A549 (cell line): Measurements from ENCODE around the gene ASTN1. TPM values are rescaled to one million over a fixed set of nuclear protein-coding genes. Genes with fewer than 3 reads are reported as not detected.

Experiments
- ATAC-seq, 2 experiments: fragments of 200-7000 bp in 1 of 2; fragments of >200 bp in 1 of 2; cut with Nextera tagmentation in 1 of 2; cut with Tn5 transposase in 1 of 2; 3 replicates each; pipeline versions ENCODE4 v1.8.0 to v1.9.1; 2018 to 2020; ENCODE audit warnings: mild to moderate bottlenecking in 1 of 2, moderate library complexity in 1 of 2
- CTCF ChIA-PET: fragments of 300-600 bp; sonication (Branson Sonifier 250); formaldehyde crosslinking; extraction: SDS; loops from one replicate; lab custom pipeline; 2021; ENCODE audit warnings: antibody characterized with exemption, inconsistent platforms; lab: Yijun Ruan, JAX
- POLR2A ChIA-PET: fragments of 350-600 bp; formaldehyde crosslinking; extraction: SDS; loops from one replicate; lab custom pipeline; 2021; ENCODE audit warnings: antibody characterized with exemption, inconsistent platforms; lab: Yijun Ruan, JAX
- DNase-seq, 2 experiments: peaks; one replicate each; pipeline versions ENCODE4 v3.0.0 to v3.0.0-alpha.2; 2011 to 2016; ENCODE audit warnings: low read depth in 1 of 2, low spot score in 1 of 2
- FAIRE-seq: peaks from 2 replicates; lab custom pipeline; 2011; peaks lifted over from hg19 to GRCh38; lab: Jason Lieb, UNC
- H3K27ac ChIP-seq, 2 experiments: fragments of >200 bp; sonication (Bioruptor Twin); formaldehyde crosslinking; 3 replicates each; pipeline ENCODE4 v1.5.1; 2016 to 2017
- H3K4me1 ChIP-seq: fragments of >200 bp; sonication (Bioruptor Twin); formaldehyde crosslinking; 3 replicates; pipeline ENCODE4 v1.6.1; 2016
- H3K4me2 ChIP-seq: fragments of >200 bp; sonication (Bioruptor Twin); formaldehyde crosslinking; 3 replicates; pipeline ENCODE4 v1.6.1; 2016
- H3K4me3 ChIP-seq: fragments of >200 bp; sonication (Bioruptor Twin); formaldehyde crosslinking; 3 replicates; pipeline ENCODE4 v1.5.1; 2016
- H3K9me3 ChIP-seq: fragments of >200 bp; sonication (Bioruptor Twin); formaldehyde crosslinking; 3 replicates; pipeline ENCODE4 v1.6.1; 2016
- BCL3 ChIP-seq: fragments of >200 bp; sonication (Bioruptor Twin); formaldehyde crosslinking; IDR thresholded peaks from 3 replicates; pipeline ENCODE4 v1.6.1; 2016
- BHLHE40 ChIP-seq: IDR thresholded peaks from 2 replicates; pipeline ENCODE4 v1.6.1; 2012; ENCODE audit warnings: low read depth, low read length, inconsistent platforms
- EHF ChIP-seq: fragments of 250-450 bp; sonication (Bioruptor Pico); IDR thresholded peaks from 2 replicates; pipeline ENCODE4 v1.5.0; 2020; ENCODE audit warnings: mild to moderate bottlenecking
- EP300 ChIP-seq, 2 experiments: fragments of >200 bp; sonication (Bioruptor Twin); formaldehyde crosslinking; IDR thresholded peaks; 2 replicates in 1 of 2; 3 replicates in 1 of 2; pipeline ENCODE4 v1.6.1; 2016 to 2017
- FOSB ChIP-seq: fragments of 250-450 bp; sonication (Bioruptor Pico); IDR thresholded peaks from 2 replicates; pipeline ENCODE4 v1.5.0; 2020; ENCODE audit warnings: mild to moderate bottlenecking, moderate library complexity
- FOXS1 ChIP-seq: fragments of 250-450 bp; sonication (Bioruptor Pico); IDR thresholded peaks from 2 replicates; pipeline ENCODE4 v1.5.0; 2020; ENCODE audit warnings: mild to moderate bottlenecking, moderate library complexity
- HES2 ChIP-seq: fragments of >200 bp; sonication (Bioruptor Twin); formaldehyde crosslinking; IDR thresholded peaks from 2 replicates; pipeline ENCODE4 v1.6.1; 2016
- HEYL ChIP-seq: fragments of 250-450 bp; sonication (Bioruptor Pico); IDR thresholded peaks from 2 replicates; pipeline ENCODE4 v1.8.0; 2021; ENCODE audit warnings: mild to moderate bottlenecking, moderate library complexity
- HMGXB4 ChIP-seq: fragments of 250-450 bp; sonication (Bioruptor Pico); IDR thresholded peaks from 2 replicates; pipeline ENCODE4 v1.5.0; 2021; ENCODE audit warnings: mild to moderate bottlenecking, moderate library complexity, borderline replicate concordance
- HOXA7 ChIP-seq: fragments of 250-450 bp; sonication (Bioruptor Pico); IDR thresholded peaks from 2 replicates; pipeline ENCODE4 v1.5.0; 2020; ENCODE audit warnings: mild to moderate bottlenecking, moderate library complexity
- HOXB13 ChIP-seq: fragments of 250-450 bp; sonication (Bioruptor Pico); IDR thresholded peaks from 2 replicates; pipeline ENCODE4 v1.5.0; 2020; ENCODE audit warnings: low read depth, mild to moderate bottlenecking, moderate library complexity
- HOXB5 ChIP-seq: fragments of 250-450 bp; sonication (Bioruptor Pico); IDR thresholded peaks from 2 replicates; pipeline ENCODE4 v1.5.0; 2020; ENCODE audit warnings: mild to moderate bottlenecking, moderate library complexity
- JUN ChIP-seq, 2 experiments: fragments of >200 bp; sonication (Bioruptor Twin); formaldehyde crosslinking; IDR thresholded peaks; 2 replicates in 1 of 2; 3 replicates in 1 of 2; pipeline ENCODE4 v1.6.1; 2016 to 2017
- JUNB ChIP-seq: fragments of >200 bp; sonication (Bioruptor Twin); formaldehyde crosslinking; IDR thresholded peaks from 2 replicates; pipeline ENCODE4 v1.6.1; 2016
- KDM5A ChIP-seq: fragments of 200-600 bp; sonication (generic); IDR thresholded peaks from 2 replicates; pipeline ENCODE4 v1.6.1; 2016; ENCODE audit warnings: antibody characterized with exemption, mild to moderate bottlenecking
- MAFK ChIP-seq: fragments of 450-650 bp; IDR thresholded peaks from 2 replicates; pipeline ENCODE4 v1.6.1; 2014; ENCODE audit not compliant: partially characterized antibody
- MYC ChIP-seq: IDR thresholded peaks from 2 replicates; pipeline ENCODE4 v1.6.1; 2012; ENCODE audit warnings: mild to moderate bottlenecking, inconsistent platforms, low read length, improper control_type of control experiment, borderline replicate concordance
- NFE2L2 ChIP-seq: fragments of 150-350 bp; conservative IDR thresholded peaks from 2 replicates; pipeline ENCODE4 v1.6.1; 2014; ENCODE audit warnings: low read length
- PHF8 ChIP-seq: fragments of 200-600 bp; sonication (generic); IDR thresholded peaks from 2 replicates; pipeline ENCODE4 v1.6.1; 2016; ENCODE audit warnings: low read depth, mild to moderate bottlenecking, antibody characterized with exemption, moderate library complexity, borderline replicate concordance
- RAD21 ChIP-seq, 2 experiments: fragments of >200 bp in 1 of 2; sonication (Bioruptor Twin) in 1 of 2; formaldehyde crosslinking in 1 of 2; IDR thresholded peaks in 1 of 2; conservative IDR thresholded peaks in 1 of 2; 2 replicates in 1 of 2; 3 replicates in 1 of 2; pipeline ENCODE4 v1.6.1; 2012 to 2018; ENCODE audit warnings: inconsistent platforms in 1 of 2
- RNF2 ChIP-seq: fragments of 200-600 bp; sonication (generic); IDR thresholded peaks from 2 replicates; pipeline ENCODE4 v1.6.1; 2016; ENCODE audit warnings: low read depth, mild to moderate bottlenecking, antibody characterized with exemption, moderate library complexity, borderline replicate concordance
- SMC3 ChIP-seq: fragments of >200 bp; sonication (Bioruptor Twin); formaldehyde crosslinking; IDR thresholded peaks from 3 replicates; pipeline ENCODE4 v1.6.1; 2018; ENCODE audit warnings: inconsistent platforms
- TFCP2L1 ChIP-seq: fragments of 250-450 bp; sonication (Bioruptor Pico); IDR thresholded peaks from 2 replicates; pipeline ENCODE4 v1.5.0; 2021; ENCODE audit warnings: mild to moderate bottlenecking
- ZNF302 ChIP-seq: fragments of 250-450 bp; sonication (Bioruptor Pico); IDR thresholded peaks from 2 replicates; pipeline ENCODE4 v1.9.0; 2021; ENCODE audit warnings: inconsistent platforms, mild to moderate bottlenecking, moderate library complexity
- ZSCAN20 ChIP-seq: fragments of 250-450 bp; sonication (Bioruptor Pico); IDR thresholded peaks from 2 replicates; pipeline ENCODE4 v1.8.0; 2022; ENCODE audit warnings: mild to moderate bottlenecking, moderate library complexity
- WGBS: methylation state at CpG from one replicate; pipeline ENCODE4 v1.1.6; 2017; ENCODE audit errors: missing lambda C conversion rate; 5-methylcytosine and 5-hydroxymethylcytosine counted together
- polyA plus RNA-seq, 4 experiments: library from polyadenylated mRNA; depleted of rRNA in 3 of 4; stranded (reverse); fragments of >200 nt; fragmentation: RNase III in 1 of 4; extraction: RNeasy Plus Mini Kit Qiagen cat#74134 plus additional on column Dnase treatment in 1 of 4; gene quantifications; 2 replicates in 3 of 4; 3 replicates in 1 of 4; pipeline ENCODE4 v1.2.3, GENCODE V29; 2011 to 2017
- TF ChIP-seq, protein P1 (sequence below): IDR thresholded peaks from 2 replicates; pipeline ENCODE4 v1.6.1; 2012

The ASTN1 gene
- polyA plus RNA-seq, 2 of the 4 experiments (the other 2 are of a cell fraction): not detected

DNA sequence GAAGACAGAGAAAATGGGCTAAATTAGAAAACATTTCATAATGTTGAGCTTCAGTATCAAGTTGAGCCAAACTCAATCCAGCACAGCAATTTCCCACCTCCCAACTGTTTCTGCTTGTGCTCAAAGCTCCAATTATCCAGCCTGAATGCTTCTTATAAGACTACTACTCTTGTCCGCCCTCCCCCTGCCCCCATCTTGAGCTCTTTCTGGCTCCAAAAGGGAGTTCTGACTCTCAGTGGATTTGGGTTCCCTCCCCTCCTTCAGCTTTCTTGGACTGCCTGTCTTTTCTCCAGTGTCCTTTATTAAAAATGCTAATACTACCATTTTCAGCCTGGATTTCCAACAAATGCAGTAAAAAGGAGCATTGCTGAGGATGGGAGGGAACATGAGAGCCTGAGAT, 174.8 kb downstream of the ASTN1 start:
- POLR2A ChIA-PET: no interaction called here
- 0% methylated on average over 1 of the region's 1 CpG for WGBS
- no peak for DNase-seq
- Histone ChIP-seq H3K4me1 (no peaks in the 10 kb centered on the region), H3K4me3 (no peak overlapping the region), H3K27ac (no peak overlapping the region)
- ATAC-seq: no peak
- FAIRE-seq: no peak
- TF ChIP-seq RNF2: no peak
- TF ChIP-seq SMC3: no peak
- no peak for TF ChIP-seq BCL3
- no peak for TF ChIP-seq MAFK
- no peak for TF ChIP-seq KDM5A
- TF ChIP-seq EP300 (IDR thresholded peaks at IDR 0.05): no peak
- TF ChIP-seq ZSCAN20: no peak
- no peak for TF ChIP-seq ZNF302 (CRISPR knock-in tag)
- TF ChIP-seq HES2: no peak
- TF ChIP-seq HMGXB4 (CRISPR knock-in tag): no peak
- no peak for TF ChIP-seq HOXB5 (CRISPR knock-in tag)
- no peak for TF ChIP-seq PHF8
- TF ChIP-seq NFE2L2: no peak
- TF ChIP-seq JUNB: no peak
- no peak for TF ChIP-seq TFCP2L1 (CRISPR knock-in tag)
- no peak for TF ChIP-seq HOXA7 (CRISPR knock-in tag)
- TF ChIP-seq HOXB13: no peak
- TF ChIP-seq, all 56 proteins: peak for 0
- H3K9me3 ChIP-seq: no peaks in the 10 kb centered on the region
- H3K4me2 ChIP-seq: no peak overlapping the region
- CTCF ChIA-PET: no interaction called here

DNA sequence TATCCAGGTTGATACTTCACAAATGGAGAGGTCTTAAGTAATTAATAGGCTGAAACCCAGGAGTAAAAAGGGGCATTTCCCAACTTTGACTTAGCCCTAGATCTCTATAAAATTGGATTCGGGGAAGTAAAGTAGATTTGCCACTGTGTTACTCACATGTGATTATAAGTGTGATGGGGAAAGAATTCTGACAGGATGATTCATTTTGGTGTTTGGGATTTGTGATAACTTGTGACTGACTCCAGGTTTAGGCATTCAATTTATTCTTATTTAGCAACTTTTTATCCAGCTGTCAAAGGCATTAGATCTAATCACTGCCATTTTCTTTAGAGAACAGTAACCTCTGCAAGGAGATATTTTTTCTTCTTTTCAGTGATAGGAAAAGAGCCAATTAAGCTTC, 175.5 kb downstream of the ASTN1 start:
- Histone ChIP-seq H3K9me3 (no peaks in the 10 kb centered on the region), H3K4me3 (no peak overlapping the region), H3K4me1 (no peaks in the 10 kb centered on the region), H3K4me2 (no peak overlapping the region), H3K27ac (no peak overlapping the region)
- TF ChIP-seq FOXS1 (no peak), MYC (no peak), HEYL (no peak), FOSB (CRISPR knock-in tag) (no peak), JUN (IDR thresholded peaks at IDR 0.05) (no peak), ZNF302 (CRISPR knock-in tag) (no peak), BHLHE40 (no peak), HOXB5 (CRISPR knock-in tag) (no peak), EHF (CRISPR knock-in tag) (no peak), PHF8 (no peak), RAD21 (conservative IDR thresholded peaks at IDR 0.05 in 1 of 2, IDR thresholded peaks at IDR 0.05 in 1 of 2) (no peak)
- TF ChIP-seq, protein P1, sequence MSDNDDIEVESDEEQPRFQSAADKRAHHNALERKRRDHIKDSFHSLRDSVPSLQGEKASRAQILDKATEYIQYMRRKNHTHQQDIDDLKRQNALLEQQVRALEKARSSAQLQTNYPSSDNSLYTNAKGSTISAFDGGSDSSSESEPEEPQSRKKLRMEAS: no peak
- WGBS: 0% methylated on average over 1 of the region's 1 CpG
- no peak for DNase-seq
- ATAC-seq: no peak
- CTCF ChIA-PET: no interaction called here
- no peak for FAIRE-seq
- POLR2A ChIA-PET: no interaction called here
